Measurements from ENCODE around the gene PLA2G15. TPM values are rescaled to one million over a fixed set of nuclear protein-coding genes. Genes with fewer than 3 reads are reported as not detected.

The PLA2G15 gene
- total and polyA plus RNA-seq, 2 of the 13 experiments (the other 11 are each of a cell fraction or from before 2014, with no cell fraction given), result 14.4 to 23.7 TPM

DNA sequence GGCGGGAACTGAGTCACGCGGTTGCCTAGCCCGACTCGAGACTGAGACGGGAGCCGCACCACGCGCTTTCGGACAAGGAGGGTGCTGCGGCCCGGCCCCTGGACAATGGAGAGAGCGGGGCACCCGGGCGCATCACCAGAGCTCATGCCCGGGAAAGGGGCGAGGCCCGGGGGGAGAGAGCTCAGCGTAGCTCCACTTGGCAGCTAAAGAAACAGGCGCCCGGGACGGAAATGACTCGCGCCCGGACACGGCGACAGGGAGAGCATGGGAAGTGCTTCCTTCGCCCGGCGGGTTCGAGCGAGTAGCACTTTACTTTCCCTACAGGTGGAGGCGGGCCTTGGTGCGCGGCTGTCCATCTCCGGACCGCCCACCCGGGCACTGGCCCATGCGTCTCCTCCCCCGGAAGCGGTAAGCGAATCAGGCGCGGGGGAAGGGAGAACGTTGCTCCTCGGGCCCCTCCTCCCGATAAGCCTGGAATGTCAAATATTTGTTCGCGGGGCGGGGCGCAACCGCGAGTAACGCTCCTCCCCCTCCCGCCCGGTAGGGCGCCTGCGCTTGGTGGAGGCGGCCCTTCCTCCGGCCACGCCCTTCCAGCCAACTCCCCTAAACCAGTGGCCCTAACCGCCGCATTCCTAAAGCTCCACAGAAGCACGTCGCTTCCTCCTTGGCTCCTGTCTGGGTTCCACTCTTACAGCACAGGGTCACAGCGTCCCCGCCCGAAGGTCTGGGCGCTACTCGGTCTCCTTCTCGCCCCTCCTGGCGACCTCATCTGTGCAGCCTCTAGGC is 7.7 kb upstream of the PLA2G15 start (continued):
- peak; percentile 8; the same call in 1 of the 2 replicates for TF ChIP-seq ZNF598 (CRISPR knock-in tag; IDR thresholded peaks at IDR 0.05; ENCODE audit: borderline replicate concordance)
- TF ChIP-seq ZNF224 (CRISPR knock-in tag; IDR thresholded peaks at IDR 0.05), result peak; percentile 65; the same call in 1 of the 2 replicates
- no peak; the same call in 1 of the 2 replicates for TF ChIP-seq GPN1 (CRISPR knock-in tag; IDR thresholded peaks at IDR 0.05; ENCODE audit: borderline replicate concordance)
- TF ChIP-seq, protein P1, sequence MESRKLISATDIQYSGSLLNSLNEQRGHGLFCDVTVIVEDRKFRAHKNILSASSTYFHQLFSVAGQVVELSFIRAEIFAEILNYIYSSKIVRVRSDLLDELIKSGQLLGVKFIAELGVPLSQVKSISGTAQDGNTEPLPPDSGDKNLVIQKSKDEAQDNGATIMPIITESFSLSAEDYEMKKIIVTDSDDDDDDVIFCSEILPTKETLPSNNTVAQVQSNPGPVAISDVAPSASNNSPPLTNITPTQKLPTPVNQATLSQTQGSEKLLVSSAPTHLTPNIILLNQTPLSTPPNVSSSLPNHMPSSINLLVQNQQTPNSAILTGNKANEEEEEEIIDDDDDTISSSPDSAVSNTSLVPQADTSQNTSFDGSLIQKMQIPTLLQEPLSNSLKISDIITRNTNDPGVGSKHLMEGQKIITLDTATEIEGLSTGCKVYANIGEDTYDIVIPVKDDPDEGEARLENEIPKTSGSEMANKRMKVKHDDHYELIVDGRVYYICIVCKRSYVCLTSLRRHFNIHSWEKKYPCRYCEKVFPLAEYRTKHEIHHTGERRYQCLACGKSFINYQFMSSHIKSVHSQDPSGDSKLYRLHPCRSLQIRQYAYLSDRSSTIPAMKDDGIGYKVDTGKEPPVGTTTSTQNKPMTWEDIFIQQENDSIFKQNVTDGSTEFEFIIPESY (CRISPR knock-in tag; IDR thresholded peaks at IDR 0.05), result peak; percentile 78; the same call in 1 of the 2 replicates
- TF ChIP-seq, protein P2, sequence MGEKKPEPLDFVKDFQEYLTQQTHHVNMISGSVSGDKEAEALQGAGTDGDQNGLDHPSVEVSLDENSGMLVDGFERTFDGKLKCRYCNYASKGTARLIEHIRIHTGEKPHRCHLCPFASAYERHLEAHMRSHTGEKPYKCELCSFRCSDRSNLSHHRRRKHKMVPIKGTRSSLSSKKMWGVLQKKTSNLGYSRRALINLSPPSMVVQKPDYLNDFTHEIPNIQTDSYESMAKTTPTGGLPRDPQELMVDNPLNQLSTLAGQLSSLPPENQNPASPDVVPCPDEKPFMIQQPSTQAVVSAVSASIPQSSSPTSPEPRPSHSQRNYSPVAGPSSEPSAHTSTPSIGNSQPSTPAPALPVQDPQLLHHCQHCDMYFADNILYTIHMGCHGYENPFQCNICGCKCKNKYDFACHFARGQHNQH (CRISPR knock-in tag; IDR thresholded peaks at IDR 0.05), result peak; percentile 92
- TF ChIP-seq AKAP8 (CRISPR knock-in tag; IDR thresholded peaks at IDR 0.05), result peak; percentile 96
- no peak for TF ChIP-seq ZFP36 (IDR thresholded peaks at IDR 0.05; ENCODE audit: borderline replicate concordance, low read depth, low read length, partially characterized antibody)
- peak in 1 of 2 experiments; percentile 83; a peak in 1 of 4 replicates for TF ChIP-seq KLF16 (CRISPR knock-in tag; IDR thresholded peaks at IDR 0.05)
- TF ChIP-seq, protein P3, sequence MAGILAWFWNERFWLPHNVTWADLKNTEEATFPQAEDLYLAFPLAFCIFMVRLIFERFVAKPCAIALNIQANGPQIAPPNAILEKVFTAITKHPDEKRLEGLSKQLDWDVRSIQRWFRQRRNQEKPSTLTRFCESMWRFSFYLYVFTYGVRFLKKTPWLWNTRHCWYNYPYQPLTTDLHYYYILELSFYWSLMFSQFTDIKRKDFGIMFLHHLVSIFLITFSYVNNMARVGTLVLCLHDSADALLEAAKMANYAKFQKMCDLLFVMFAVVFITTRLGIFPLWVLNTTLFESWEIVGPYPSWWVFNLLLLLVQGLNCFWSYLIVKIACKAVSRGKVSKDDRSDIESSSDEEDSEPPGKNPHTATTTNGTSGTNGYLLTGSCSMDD (CRISPR knock-in tag; IDR thresholded peaks at IDR 0.05), result 0 out of 2 replicates have a peak, but pooled peaks have one; percentile 39
- TF ChIP-seq TSC22D2 (CRISPR knock-in tag; IDR thresholded peaks at IDR 0.05; ENCODE audit: borderline replicate concordance), result peak; percentile 69; the same call in 1 of the 2 replicates
- TF ChIP-seq MEIS2 (CRISPR knock-in tag; IDR thresholded peaks at IDR 0.05), result peak; percentile 77; the same call in 1 of the 2 replicates
- TF ChIP-seq, protein P4, sequence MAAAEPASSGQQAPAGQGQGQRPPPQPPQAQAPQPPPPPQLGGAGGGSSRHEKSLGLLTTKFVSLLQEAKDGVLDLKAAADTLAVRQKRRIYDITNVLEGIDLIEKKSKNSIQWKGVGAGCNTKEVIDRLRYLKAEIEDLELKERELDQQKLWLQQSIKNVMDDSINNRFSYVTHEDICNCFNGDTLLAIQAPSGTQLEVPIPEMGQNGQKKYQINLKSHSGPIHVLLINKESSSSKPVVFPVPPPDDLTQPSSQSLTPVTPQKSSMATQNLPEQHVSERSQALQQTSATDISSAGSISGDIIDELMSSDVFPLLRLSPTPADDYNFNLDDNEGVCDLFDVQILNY (CRISPR knock-in tag; conservative IDR thresholded peaks at IDR 0.05), result no peak; the same call in 1 of the 2 replicates
- peak; percentile 33; the same call in 1 of the 2 replicates for TF ChIP-seq STAT5B (CRISPR knock-in tag; IDR thresholded peaks at IDR 0.05)
- peak; percentile 21 for TF ChIP-seq JARID2 (CRISPR knock-in tag; IDR thresholded peaks at IDR 0.05; ENCODE audit: insufficient replicate concordance)
- TF ChIP-seq, protein P5, sequence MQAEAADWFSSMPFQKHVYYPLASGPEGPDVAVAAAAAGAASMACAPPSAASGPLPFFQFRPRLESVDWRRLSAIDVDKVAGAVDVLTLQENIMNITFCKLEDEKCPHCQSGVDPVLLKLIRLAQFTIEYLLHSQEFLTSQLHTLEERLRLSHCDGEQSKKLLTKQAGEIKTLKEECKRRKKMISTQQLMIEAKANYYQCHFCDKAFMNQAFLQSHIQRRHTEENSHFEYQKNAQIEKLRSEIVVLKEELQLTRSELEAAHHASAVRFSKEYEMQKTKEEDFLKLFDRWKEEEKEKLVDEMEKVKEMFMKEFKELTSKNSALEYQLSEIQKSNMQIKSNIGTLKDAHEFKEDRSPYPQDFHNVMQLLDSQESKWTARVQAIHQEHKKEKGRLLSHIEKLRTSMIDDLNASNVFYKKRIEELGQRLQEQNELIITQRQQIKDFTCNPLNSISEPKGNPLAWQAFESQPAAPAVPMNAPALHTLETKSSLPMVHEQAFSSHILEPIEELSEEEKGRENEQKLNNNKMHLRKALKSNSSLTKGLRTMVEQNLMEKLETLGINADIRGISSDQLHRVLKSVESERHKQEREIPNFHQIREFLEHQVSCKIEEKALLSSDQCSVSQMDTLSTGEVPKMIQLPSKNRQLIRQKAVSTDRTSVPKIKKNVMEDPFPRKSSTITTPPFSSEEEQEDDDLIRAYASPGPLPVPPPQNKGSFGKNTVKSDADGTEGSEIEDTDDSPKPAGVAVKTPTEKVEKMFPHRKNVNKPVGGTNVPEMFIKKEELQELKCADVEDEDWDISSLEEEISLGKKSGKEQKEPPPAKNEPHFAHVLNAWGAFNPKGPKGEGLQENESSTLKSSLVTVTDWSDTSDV (CRISPR knock-in tag; IDR thresholded peaks at IDR 0.05), result no peak
- TF ChIP-seq ZNF431 (CRISPR knock-in tag; IDR thresholded peaks at IDR 0.05; ENCODE audit: borderline replicate concordance, low read depth), result 0 out of 2 replicates have a peak, but pooled peaks have one; percentile 44
- TF ChIP-seq KAT7 (CRISPR knock-in tag; IDR thresholded peaks at IDR 0.05; ENCODE audit: borderline replicate concordance), result 0 out of 2 replicates have a peak, but pooled peaks have one; percentile 26
- TF ChIP-seq JUNB (CRISPR knock-in tag; IDR thresholded peaks at IDR 0.05; ENCODE audit: borderline replicate concordance), result no peak; the same call in 1 of the 2 replicates
- no peak for TF ChIP-seq ZNF260 (CRISPR knock-in tag; IDR thresholded peaks at IDR 0.05; ENCODE audit: borderline replicate concordance, low read depth)
- TF ChIP-seq ZNF713 (CRISPR knock-in tag; IDR thresholded peaks at IDR 0.05), result peak; percentile 63; the same call in 1 of the 2 replicates

Data from HepG2 (cell line).